HEK293T (cell line): ENCODE results near the gene MEPCE.

Experiments
- CTCF ChIA-PET: fragments of 350-600 bp; formaldehyde crosslinking; extraction: SDS; loops from one replicate; lab custom pipeline; 2021; ENCODE audit warnings: antibody characterized with exemption, inconsistent platforms; lab: Yijun Ruan, JAX
- POLR2A ChIA-PET: fragments of 350-600 bp; formaldehyde crosslinking; extraction: SDS; loops from one replicate; lab custom pipeline; 2020; ENCODE audit warnings: antibody characterized with exemption, inconsistent platforms; lab: Yijun Ruan, JAX
- DNase-seq: peaks from one replicate; pipeline ENCODE4 v3.0.0; 2012; ENCODE audit warnings: mixed read lengths; ENCODE audit errors: extremely low spot score
- ARNT ChIP-seq: fragments of 450-650 bp; IDR thresholded peaks from 2 replicates; pipeline ENCODE4 v1.6.1; 2017; ENCODE audit warnings: mild to moderate bottlenecking
- BHLHE40 ChIP-seq: fragments of 450-650 bp; IDR thresholded peaks from 2 replicates; pipeline ENCODE4 v1.6.1; 2016; ENCODE audit warnings: mild to moderate bottlenecking, moderate library complexity, borderline replicate concordance
- CTBP1 ChIP-seq: fragments of 450-650 bp; IDR thresholded peaks from 2 replicates; pipeline ENCODE4 v1.6.1; 2016; ENCODE audit warnings: borderline replicate concordance
- ELF4 ChIP-seq: fragments of 450-650 bp; IDR thresholded peaks from 2 replicates; pipeline ENCODE4 v1.6.1; 2017; ENCODE audit warnings: antibody characterized with exemption
- FOXA1 ChIP-seq: fragments of 450-650 bp; IDR thresholded peaks from 2 replicates; pipeline ENCODE4 v1.6.1; 2016; ENCODE audit warnings: mild to moderate bottlenecking
- FOXK2 ChIP-seq: fragments of 450-650 bp; IDR thresholded peaks from 2 replicates; pipeline ENCODE4 v1.6.1; 2016; ENCODE audit warnings: mild to moderate bottlenecking
- FOXM1 ChIP-seq: fragments of 450-650 bp; IDR thresholded peaks from 2 replicates; pipeline ENCODE4 v1.6.1; 2017; ENCODE audit warnings: mild to moderate bottlenecking, borderline replicate concordance
- HDGF ChIP-seq: fragments of 450-650 bp; IDR thresholded peaks from 2 replicates; pipeline ENCODE4 v1.6.1; 2017; ENCODE audit warnings: antibody characterized with exemption, borderline replicate concordance
- L3MBTL2 ChIP-seq: fragments of 450-650 bp; conservative IDR thresholded peaks from 2 replicates; pipeline ENCODE4 v1.6.1; 2016; ENCODE audit warnings: mild to moderate bottlenecking
- LEF1 ChIP-seq: fragments of 450-650 bp; IDR thresholded peaks from 2 replicates; pipeline ENCODE4 v1.6.1; 2017; ENCODE audit warnings: mild to moderate bottlenecking, borderline replicate concordance
- NFRKB ChIP-seq: fragments of 450-650 bp; IDR thresholded peaks from 2 replicates; pipeline ENCODE4 v1.6.1; 2016; ENCODE audit warnings: mild to moderate bottlenecking, moderate library complexity
- PKNOX1 ChIP-seq: fragments of 450-650 bp; IDR thresholded peaks from 2 replicates; pipeline ENCODE4 v1.6.1; 2016
- SP1 ChIP-seq: fragments of 450-650 bp; IDR thresholded peaks from 2 replicates; pipeline ENCODE4 v1.6.1; 2017
- SUZ12 ChIP-seq: fragments of 450-650 bp; IDR thresholded peaks from 2 replicates; pipeline ENCODE4 v1.6.1; 2016; ENCODE audit warnings: mild to moderate bottlenecking
- TARDBP ChIP-seq: fragments of 450-650 bp; IDR thresholded peaks from 2 replicates; pipeline ENCODE4 v1.6.1; 2016
- ZNF384 ChIP-seq: fragments of 450-650 bp; IDR thresholded peaks from 2 replicates; pipeline ENCODE4 v1.6.1; 2016

Gene MEPCE

GRCh38 chr7:100402241-100402640, 27.4 kb upstream of the MEPCE start:
- CTCF ChIA-PET = interaction anchor here (0.6 kb wide), 1 partner anchor 295 kb away, joined by 3 read pairs; no protein-coding TSS in a partner anchor
- no peak for TF ChIP-seq SUZ12
- TF ChIP-seq NFRKB = no peak
- no peak for TF ChIP-seq TARDBP
- no peak for TF ChIP-seq ZNF384
- TF ChIP-seq CTBP1 = no peak
- no peak for TF ChIP-seq SP1
- TF ChIP-seq FOXM1 = no peak
- TF ChIP-seq HDGF = no peak
- no peak for TF ChIP-seq PKNOX1
- DNase-seq = no peak
- POLR2A ChIA-PET = interaction anchor here (1.1 to 4.7 kb wide), 2 partner anchors 27 to 34 kb away, joined by 3 to 20 read pairs; partner anchors contain the start of genes MEPCE and ZCWPW1

- ChIA-PET CTCF (interaction anchor here (0.8 to 1.6 kb wide), 5 partner anchors 9 to 35 kb away, joined by 3 to 8 read pairs (median 4); partner anchors contain the start of gene ZCWPW1), POLR2A (interaction anchor here (1.7 kb wide), 1 partner anchor 22 kb away, joined by 8 read pairs; the partner anchor contains the start of gene ZCWPW1)
- DNase-seq = no peak
- TF ChIP-seq FOXK2 (no peak), ARNT (no peak), CTBP1 (no peak), ZNF384 (no peak), FOXA1 (no peak), HDGF (no peak), L3MBTL2 (no peak), FOXM1 (no peak), SUZ12 (no peak), ELF4 (no peak), TARDBP (no peak), NFRKB (no peak), LEF1 (no peak), SP1 (no peak), PKNOX1 (no peak)
These were observed 22.9 kb upstream of the MEPCE start for GRCh38 chr7:100406767-100407166.

- POLR2A ChIA-PET = interaction anchor here (1.7 kb wide), 1 partner anchor 21 kb away, joined by 8 read pairs; the partner anchor contains the start of gene ZCWPW1
- peak; percentile 75 for DNase-seq
- CTCF ChIA-PET = interaction anchor here (0.7 to 1.6 kb wide), 14 partner anchors 9 to 301 kb away, joined by 3 to 8 read pairs (median 4); partner anchors contain the start of genes AGFG2, PPP1R35 and ZCWPW1
These were observed 22.1 kb upstream of the MEPCE start for GRCh38 chr7:100407285-100408180.

GRCh38 chr7:100411101-100411500, 18.5 kb upstream of the MEPCE start:
- TF ChIP-seq PKNOX1 (no peak), NFRKB (no peak), ZNF384 (no peak), FOXK2 (no peak), TARDBP (no peak), SP1 (no peak), FOXM1 (no peak), L3MBTL2 (no peak), LEF1 (no peak), CTBP1 (no peak), SUZ12 (no peak), BHLHE40 (no peak), HDGF (no peak), ELF4 (no peak), ARNT (no peak), FOXA1 (no peak)
- POLR2A ChIA-PET = no interaction called here
- CTCF ChIA-PET = interaction anchor here (0.8 kb wide), 1 partner anchor 279 kb away, joined by 3 read pairs; no protein-coding TSS in a partner anchor
- no peak for DNase-seq

More at GRCh38 chr7:100407285-100408180, 22.1 kb upstream of the MEPCE start:
- no peak for TF ChIP-seq PKNOX1
- no peak for TF ChIP-seq FOXK2
- TF ChIP-seq HDGF = no peak
- TF ChIP-seq BHLHE40 = no peak
- TF ChIP-seq SP1 = no peak

GRCh38 chr7:100413346-100413745, 16.3 kb upstream of the MEPCE start:
- TF ChIP-seq ZNF384 = no peak
- no peak for TF ChIP-seq L3MBTL2
- TF ChIP-seq TARDBP = no peak
- TF ChIP-seq FOXM1 = no peak
- TF ChIP-seq BHLHE40 = no peak
- TF ChIP-seq CTBP1 = no peak
- no peak for TF ChIP-seq FOXA1
- no peak for TF ChIP-seq HDGF
- no peak for TF ChIP-seq FOXK2
- no peak for TF ChIP-seq ARNT
- no peak for TF ChIP-seq PKNOX1
- no peak for TF ChIP-seq SP1
- no peak for TF ChIP-seq NFRKB
- no peak for TF ChIP-seq LEF1
- TF ChIP-seq SUZ12 = no peak
- no peak for TF ChIP-seq ELF4
- no peak for DNase-seq
- CTCF ChIA-PET = no interaction called here
- POLR2A ChIA-PET = no interaction called here
